ENCODE measurements around the gene SQSTM1.

GRCh38 chr5:179869101-179869500, 48.4 kb downstream of the SQSTM1 start:
- TF ChIP-seq, protein P1, sequence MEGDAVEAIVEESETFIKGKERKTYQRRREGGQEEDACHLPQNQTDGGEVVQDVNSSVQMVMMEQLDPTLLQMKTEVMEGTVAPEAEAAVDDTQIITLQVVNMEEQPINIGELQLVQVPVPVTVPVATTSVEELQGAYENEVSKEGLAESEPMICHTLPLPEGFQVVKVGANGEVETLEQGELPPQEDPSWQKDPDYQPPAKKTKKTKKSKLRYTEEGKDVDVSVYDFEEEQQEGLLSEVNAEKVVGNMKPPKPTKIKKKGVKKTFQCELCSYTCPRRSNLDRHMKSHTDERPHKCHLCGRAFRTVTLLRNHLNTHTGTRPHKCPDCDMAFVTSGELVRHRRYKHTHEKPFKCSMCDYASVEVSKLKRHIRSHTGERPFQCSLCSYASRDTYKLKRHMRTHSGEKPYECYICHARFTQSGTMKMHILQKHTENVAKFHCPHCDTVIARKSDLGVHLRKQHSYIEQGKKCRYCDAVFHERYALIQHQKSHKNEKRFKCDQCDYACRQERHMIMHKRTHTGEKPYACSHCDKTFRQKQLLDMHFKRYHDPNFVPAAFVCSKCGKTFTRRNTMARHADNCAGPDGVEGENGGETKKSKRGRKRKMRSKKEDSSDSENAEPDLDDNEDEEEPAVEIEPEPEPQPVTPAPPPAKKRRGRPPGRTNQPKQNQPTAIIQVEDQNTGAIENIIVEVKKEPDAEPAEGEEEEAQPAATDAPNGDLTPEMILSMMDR (IDR thresholded peaks at IDR 0.05) = no peak
- no peak for TF ChIP-seq TEAD4 (IDR thresholded peaks at IDR 0.05; ENCODE audit: borderline replicate concordance, insufficient read depth)
- no peak for TF ChIP-seq NRF1 (IDR thresholded peaks at IDR 0.05; ENCODE audit: low read depth, low read length)
- no peak for TF ChIP-seq EZH2phosphoT487 (IDR thresholded peaks at IDR 0.05; ENCODE audit: borderline replicate concordance, low read depth)
- TF ChIP-seq USF2 (IDR thresholded peaks at IDR 0.05; ENCODE audit: borderline replicate concordance, low read depth, low read length) = no peak
- TF ChIP-seq RCOR1 (IDR thresholded peaks at IDR 0.05; ENCODE audit: low read length) = no peak
- no peak for TF ChIP-seq TAF1 (IDR thresholded peaks at IDR 0.05; ENCODE audit: borderline replicate concordance, low read depth, low read length)
- no peak for TF ChIP-seq NFIC (IDR thresholded peaks at IDR 0.05; ENCODE audit: borderline replicate concordance)

All from SK-N-SH (cell line).